ENCODE data around the gene CD300C. TPM values are rescaled to one million over a fixed set of nuclear protein-coding genes. Genes with fewer than 3 reads are reported as not detected.

The CD300C gene
- total RNA-seq, 1 experiment from 2014 or later, result not detected

DNA sequence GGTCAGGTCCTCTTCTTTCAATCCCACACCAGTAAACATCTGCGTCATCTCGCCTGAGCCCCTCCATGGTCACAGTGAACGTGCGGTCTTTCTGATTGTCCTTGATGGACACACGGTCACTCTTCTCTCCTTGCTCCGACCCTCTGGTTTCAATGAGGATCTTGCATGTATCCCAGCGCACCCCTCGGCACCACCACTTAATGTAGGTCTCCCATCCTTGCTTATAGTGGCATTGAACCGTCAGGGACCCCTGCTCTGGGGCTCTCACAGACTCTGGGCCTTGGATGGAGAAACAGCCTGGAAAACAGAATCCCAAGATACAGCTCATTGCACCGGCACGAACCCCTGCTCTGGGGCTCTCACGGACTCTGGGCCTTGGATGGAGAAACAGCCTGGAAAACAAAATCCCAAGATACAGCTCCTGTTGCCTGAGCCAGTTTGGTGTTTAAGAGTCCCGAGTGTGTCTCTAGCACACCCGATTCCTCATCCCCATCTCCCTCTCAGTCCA lies 20.1 kb downstream of the CD300C start:
- CTCF ChIA-PET, result no interaction called here
- no peak for DNase-seq
- no peaks in the 10 kb centered on the region for H3K9me3 Mint-ChIP-seq (ENCODE audit: low read depth, unreplicated experiment)
- H3K27ac Mint-ChIP-seq (ENCODE audit: unreplicated experiment), result no peak overlapping the region
- no peaks in the 10 kb centered on the region for H3K4me1 Mint-ChIP-seq (ENCODE audit: low read depth, unreplicated experiment)
- no peaks in the 10 kb centered on the region for H3K36me3 Mint-ChIP-seq (ENCODE audit: insufficient read depth, unreplicated experiment)
- no TSS peak for BruUV-seq (replicated peaks)
- TF ChIP-seq, protein P1, sequence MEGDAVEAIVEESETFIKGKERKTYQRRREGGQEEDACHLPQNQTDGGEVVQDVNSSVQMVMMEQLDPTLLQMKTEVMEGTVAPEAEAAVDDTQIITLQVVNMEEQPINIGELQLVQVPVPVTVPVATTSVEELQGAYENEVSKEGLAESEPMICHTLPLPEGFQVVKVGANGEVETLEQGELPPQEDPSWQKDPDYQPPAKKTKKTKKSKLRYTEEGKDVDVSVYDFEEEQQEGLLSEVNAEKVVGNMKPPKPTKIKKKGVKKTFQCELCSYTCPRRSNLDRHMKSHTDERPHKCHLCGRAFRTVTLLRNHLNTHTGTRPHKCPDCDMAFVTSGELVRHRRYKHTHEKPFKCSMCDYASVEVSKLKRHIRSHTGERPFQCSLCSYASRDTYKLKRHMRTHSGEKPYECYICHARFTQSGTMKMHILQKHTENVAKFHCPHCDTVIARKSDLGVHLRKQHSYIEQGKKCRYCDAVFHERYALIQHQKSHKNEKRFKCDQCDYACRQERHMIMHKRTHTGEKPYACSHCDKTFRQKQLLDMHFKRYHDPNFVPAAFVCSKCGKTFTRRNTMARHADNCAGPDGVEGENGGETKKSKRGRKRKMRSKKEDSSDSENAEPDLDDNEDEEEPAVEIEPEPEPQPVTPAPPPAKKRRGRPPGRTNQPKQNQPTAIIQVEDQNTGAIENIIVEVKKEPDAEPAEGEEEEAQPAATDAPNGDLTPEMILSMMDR (IDR thresholded peaks at IDR 0.05; ENCODE audit: unreplicated experiment), result no peak
- H3K4me3 Mint-ChIP-seq (ENCODE audit: low read depth, unreplicated experiment), result no peak overlapping the region
- intact Hi-C loops (cut with micrococcal nuclease; ENCODE audit: unreplicated experiment), result no loop called here
- H3K27me3 Mint-ChIP-seq (ENCODE audit: unreplicated experiment), result peaks cover 100% of the 10 kb centered on the region

GRCh38 chr17:74525465-74525725 lies 20.5 kb downstream of the CD300C start:
- H3K27ac Mint-ChIP-seq (ENCODE audit: unreplicated experiment), result no peak overlapping the region

GRCh38 chr17:74524653-74525464 lies 21.1 kb downstream of the CD300C start:
- Mint-ChIP-seq H3K9me3 (ENCODE audit: low read depth, unreplicated experiment) (no peaks in the 10 kb centered on the region), H3K4me3 (ENCODE audit: low read depth, unreplicated experiment) (no peak overlapping the region), H3K27ac (ENCODE audit: unreplicated experiment) (no peak overlapping the region), H3K4me1 (ENCODE audit: low read depth, unreplicated experiment) (no peaks in the 10 kb centered on the region), H3K36me3 (ENCODE audit: insufficient read depth, unreplicated experiment) (no peaks in the 10 kb centered on the region), H3K27me3 (ENCODE audit: unreplicated experiment) (peaks cover 97% of the 10 kb centered on the region)
- no TSS peak for BruUV-seq (replicated peaks)
- CTCF ChIA-PET, result interaction anchor here (0.6 kb wide), 1 partner anchor 234 kb away, joined by 3 read pairs; no protein-coding TSS in a partner anchor
- intact Hi-C loops (cut with micrococcal nuclease; ENCODE audit: unreplicated experiment), result no loop called here
- TF ChIP-seq, protein P1 (IDR thresholded peaks at IDR 0.05; ENCODE audit: unreplicated experiment), result no peak
- DNase-seq, result no peak

More at GRCh38 chr17:74525465-74525725, 20.5 kb downstream of the CD300C start:
- no peak for DNase-seq
- Mint-ChIP-seq H3K27me3 (ENCODE audit: unreplicated experiment) (peaks cover 100% of the 10 kb centered on the region), H3K36me3 (ENCODE audit: insufficient read depth, unreplicated experiment) (no peaks in the 10 kb centered on the region), H3K4me3 (ENCODE audit: low read depth, unreplicated experiment) (no peak overlapping the region), H3K9me3 (ENCODE audit: low read depth, unreplicated experiment) (no peaks in the 10 kb centered on the region), H3K4me1 (ENCODE audit: low read depth, unreplicated experiment) (no peaks in the 10 kb centered on the region)
- TF ChIP-seq, protein P1 (IDR thresholded peaks at IDR 0.05; ENCODE audit: unreplicated experiment), result no peak
- intact Hi-C loops (cut with micrococcal nuclease; ENCODE audit: unreplicated experiment), result no loop called here
- CTCF ChIA-PET, result interaction anchor here (0.6 kb wide), 1 partner anchor 235 kb away, joined by 3 read pairs; no protein-coding TSS in a partner anchor
- no TSS peak for BruUV-seq (replicated peaks)

DNA sequence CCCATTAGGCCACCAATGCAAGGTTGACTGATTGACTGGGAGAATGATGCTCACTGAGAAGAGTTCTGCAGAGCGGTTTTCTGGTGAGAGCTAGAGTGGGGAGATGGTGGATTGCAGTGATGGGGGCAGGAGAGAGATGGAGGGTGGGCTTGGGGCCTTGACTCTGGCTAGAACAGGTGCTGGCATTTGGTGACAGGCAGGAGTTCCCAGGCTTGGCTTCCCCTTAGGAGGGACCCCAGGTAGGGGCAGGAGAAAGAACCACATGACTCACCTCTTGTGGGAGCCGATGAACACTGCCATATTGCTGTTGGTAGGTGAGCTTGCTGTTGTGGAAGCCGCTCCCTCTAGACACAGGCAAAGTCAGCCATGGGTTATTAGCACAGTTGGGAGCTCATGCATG lies 22.6 kb downstream of the CD300C start:
- no TSS peak for BruUV-seq (replicated peaks)
- H3K9me3 Mint-ChIP-seq (ENCODE audit: low read depth, unreplicated experiment), result peaks cover 2% of the 10 kb centered on the region
- DNase-seq, result no peak
- H3K4me1 Mint-ChIP-seq (ENCODE audit: low read depth, unreplicated experiment), result no peaks in the 10 kb centered on the region
- H3K27me3 Mint-ChIP-seq (ENCODE audit: unreplicated experiment), result peaks cover 87% of the 10 kb centered on the region
- CTCF ChIA-PET, result no interaction called here
- intact Hi-C loops (cut with micrococcal nuclease; ENCODE audit: unreplicated experiment), result no loop called here
- H3K36me3 Mint-ChIP-seq (ENCODE audit: insufficient read depth, unreplicated experiment), result no peaks in the 10 kb centered on the region
- no peak overlapping the region for H3K27ac Mint-ChIP-seq (ENCODE audit: unreplicated experiment)
- TF ChIP-seq, protein P1 (IDR thresholded peaks at IDR 0.05; ENCODE audit: unreplicated experiment), result no peak
- H3K4me3 Mint-ChIP-seq (ENCODE audit: low read depth, unreplicated experiment), result no peak overlapping the region

Measured in Calu3 (cell line).